Rectal smooth muscle tissue (tissue), 1 donor: ENCODE measurements around the gene B4GALT5.
"Not testable (repeated sequence)": the region's sequence is repeated elsewhere in the genome, so short reads cannot be mapped to it uniquely, and the experiment has no call there.

Experiments
- H3K27ac ChIP-seq: one replicate; pipeline ENCODE4 v1.7.0; 2013; ENCODE audit warnings: low read depth, low read length, inconsistent platforms
- H3K27me3 ChIP-seq: one replicate; pipeline ENCODE4 v1.7.0; 2013; ENCODE audit warnings: low read length; ENCODE audit not compliant: control insufficient read depth, insufficient read depth
- H3K36me3 ChIP-seq: one replicate; pipeline ENCODE4 v1.7.0; 2013; ENCODE audit warnings: low read length; ENCODE audit not compliant: control insufficient read depth, insufficient read depth
- H3K4me1 ChIP-seq: one replicate; pipeline ENCODE4 v1.7.0; 2013; ENCODE audit warnings: low read length; ENCODE audit not compliant: control insufficient read depth, insufficient read depth
- H3K4me3 ChIP-seq: one replicate; pipeline ENCODE4 v1.7.0; 2013; ENCODE audit warnings: low read length
- H3K9ac ChIP-seq: one replicate; pipeline ENCODE4 v1.7.0; 2013; ENCODE audit warnings: low read length

B4GALT5 gene, protein sequence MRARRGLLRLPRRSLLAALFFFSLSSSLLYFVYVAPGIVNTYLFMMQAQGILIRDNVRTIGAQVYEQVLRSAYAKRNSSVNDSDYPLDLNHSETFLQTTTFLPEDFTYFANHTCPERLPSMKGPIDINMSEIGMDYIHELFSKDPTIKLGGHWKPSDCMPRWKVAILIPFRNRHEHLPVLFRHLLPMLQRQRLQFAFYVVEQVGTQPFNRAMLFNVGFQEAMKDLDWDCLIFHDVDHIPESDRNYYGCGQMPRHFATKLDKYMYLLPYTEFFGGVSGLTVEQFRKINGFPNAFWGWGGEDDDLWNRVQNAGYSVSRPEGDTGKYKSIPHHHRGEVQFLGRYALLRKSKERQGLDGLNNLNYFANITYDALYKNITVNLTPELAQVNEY

DNA sequence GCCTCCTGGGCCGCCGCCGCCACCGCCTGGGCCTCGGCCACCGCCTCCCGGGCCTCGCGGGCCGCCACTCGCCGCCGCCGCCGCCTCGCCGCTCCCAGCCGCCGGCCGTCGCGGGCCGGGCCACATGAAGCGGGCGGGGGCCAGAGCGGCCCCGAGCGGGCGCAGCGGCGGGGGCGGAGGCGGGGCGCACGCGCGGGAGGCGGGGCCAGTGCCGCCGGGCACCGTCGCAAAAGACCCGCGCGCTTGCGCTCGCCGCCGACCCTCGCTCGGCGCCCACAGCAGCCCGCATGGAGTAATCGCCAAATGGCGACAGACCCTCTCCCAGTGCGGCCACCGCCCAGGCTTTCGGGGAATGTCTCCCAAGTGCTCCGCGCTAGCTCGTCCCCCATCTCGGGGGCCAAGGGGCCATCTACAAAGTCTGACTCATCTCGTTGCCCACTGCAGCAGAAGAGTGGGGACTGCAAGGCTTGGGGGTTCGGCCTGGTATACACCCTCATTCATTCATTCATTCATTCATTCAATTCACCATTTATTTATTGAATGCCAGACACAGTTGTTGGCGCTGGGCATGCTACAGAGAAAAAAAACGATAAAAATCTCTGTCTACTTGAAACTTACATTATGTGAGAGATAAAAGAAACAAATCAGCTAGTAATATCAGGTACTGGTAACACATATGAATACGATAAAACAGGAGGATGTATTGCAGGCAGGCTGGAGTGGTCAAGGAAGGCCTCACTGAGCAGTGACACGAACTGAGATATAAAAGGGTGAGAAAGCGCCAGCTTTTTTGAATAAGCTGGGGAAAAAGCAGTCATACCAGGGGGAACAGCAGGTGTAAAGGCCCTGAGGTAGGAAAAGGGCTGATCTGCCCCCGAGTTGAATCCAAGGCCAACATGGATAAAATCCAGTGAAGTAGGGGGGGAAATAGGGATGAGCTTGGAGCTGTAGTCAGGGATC is at the start of gene B4GALT5:
TSS of gene B4GALT5 (minus strand) at position 126 of the 960 bp plus-strand sequence. CDS start 188 bp downstream, outside the sequence.
- peak within 1 kb of the TSS; percentile 86 for H3K9ac ChIP-seq
- H3K36me3 ChIP-seq, result no peaks in the 10 kb centered on the region
- peak within 1 kb of the TSS; percentile 89 for H3K27ac ChIP-seq
- H3K27me3 ChIP-seq, result no peaks in the 10 kb centered on the region
- H3K4me1 ChIP-seq, result peaks cover 13% of the 10 kb centered on the region
- peak within 1 kb of the TSS; percentile 85 for H3K4me3 ChIP-seq

DNA sequence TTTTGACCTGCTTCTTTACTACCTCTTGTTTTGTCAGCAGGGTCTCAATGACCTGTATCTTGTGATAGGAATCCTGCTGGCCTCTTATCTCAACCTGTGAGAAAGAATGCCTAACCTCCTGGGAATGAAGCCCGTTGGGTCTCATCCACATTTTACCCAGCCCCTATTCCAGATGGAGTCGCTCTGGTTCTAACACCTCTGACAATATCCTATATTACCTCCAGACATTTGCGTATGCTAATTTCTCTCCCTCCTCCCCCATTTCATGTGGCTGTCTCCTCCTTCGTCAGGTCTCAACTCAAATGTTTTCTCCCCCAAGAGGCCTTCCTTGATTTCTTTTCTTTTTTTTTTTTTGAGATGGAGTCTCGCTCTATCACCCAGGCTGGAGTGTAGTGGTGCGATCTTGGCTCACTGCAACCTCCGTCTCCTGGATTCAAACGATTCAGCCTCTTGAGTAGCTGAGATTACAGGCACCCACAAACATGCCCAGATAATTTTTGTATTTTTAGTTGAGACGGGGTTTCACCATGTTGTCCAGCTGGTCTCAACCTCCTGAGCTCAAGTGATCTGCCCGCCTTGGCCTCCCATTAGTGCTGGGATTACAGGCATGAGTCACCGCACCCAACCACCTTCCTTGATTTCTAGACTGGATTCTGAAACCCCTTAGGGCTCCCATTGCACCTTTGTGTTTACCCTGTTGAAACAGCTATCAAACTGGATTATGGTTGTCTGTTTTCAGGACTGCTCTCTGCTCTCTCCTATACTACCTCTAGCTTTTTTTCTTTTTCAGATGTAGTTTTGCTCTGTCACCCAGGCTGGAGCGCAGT is 49.5 kb upstream of the B4GALT5 start:
- Histone ChIP-seq H3K27ac (no peak overlapping the region), H3K27me3 (no peaks in the 10 kb centered on the region), H3K4me1 (no peaks in the 10 kb centered on the region), H3K36me3 (no peaks in the 10 kb centered on the region), H3K4me3 (no peak overlapping the region), H3K9ac (no peak overlapping the region)

DNA sequence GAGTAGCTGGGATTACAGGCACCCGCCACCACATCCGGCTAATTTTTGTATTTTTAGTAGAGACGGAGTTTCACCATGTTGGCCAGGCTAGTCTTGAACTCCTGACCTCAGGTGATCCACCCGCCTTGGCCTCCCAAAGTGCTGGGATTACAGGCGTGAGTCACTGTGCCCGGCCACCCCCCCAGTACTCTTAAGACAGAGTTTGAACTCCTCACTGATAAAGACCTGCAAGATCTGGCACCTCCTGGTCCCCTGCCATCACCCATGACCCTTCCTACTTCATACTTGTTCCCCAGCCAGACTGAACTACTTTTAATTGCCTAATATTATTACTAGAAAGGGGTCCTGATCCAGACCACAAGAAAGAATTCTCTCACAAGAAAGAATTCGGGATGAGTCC is 48.2 kb upstream of the B4GALT5 start:
- not testable (repeated sequence) for H3K4me1 ChIP-seq, H3K9ac ChIP-seq, H3K27me3 ChIP-seq, H3K36me3 ChIP-seq, H3K27ac ChIP-seq, H3K4me3 ChIP-seq

DNA sequence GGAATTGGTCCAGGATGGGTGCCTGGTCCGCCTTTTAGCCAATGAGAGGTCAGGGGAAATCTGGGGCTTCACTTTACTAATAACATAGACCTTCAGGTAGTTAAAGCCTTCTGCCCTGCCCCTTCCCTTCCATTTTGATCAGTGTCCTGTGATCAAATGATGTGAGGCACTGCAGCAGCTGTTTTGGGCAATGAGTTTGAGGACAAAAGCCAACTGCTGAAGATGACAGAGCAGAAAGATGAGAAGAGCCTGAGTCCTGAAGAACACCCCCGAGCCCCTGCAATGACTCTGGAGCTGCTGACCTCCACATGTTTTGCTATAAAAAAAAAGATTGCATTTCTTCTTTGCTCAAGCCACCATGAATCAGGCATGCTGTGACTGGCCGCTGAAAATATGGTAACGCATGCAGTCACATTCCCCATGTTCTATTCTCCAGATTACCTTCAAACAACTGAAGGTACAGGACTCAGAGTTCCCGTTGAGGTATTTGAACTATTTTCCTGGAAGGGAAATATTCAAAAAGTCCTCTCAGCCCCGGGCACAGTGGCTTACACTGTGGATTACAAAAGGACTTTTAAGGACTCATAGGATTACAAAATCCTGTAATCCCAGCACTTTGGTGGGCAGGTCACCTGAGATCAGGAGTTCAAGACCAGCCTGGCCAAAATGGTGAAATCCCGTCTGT is 45.7 kb upstream of the B4GALT5 start:
- Histone ChIP-seq H3K4me3 (no peak overlapping the region), H3K27me3 (no peaks in the 10 kb centered on the region), H3K4me1 (no peaks in the 10 kb centered on the region), H3K27ac (no peak overlapping the region), H3K36me3 (no peaks in the 10 kb centered on the region), H3K9ac (no peak overlapping the region)

DNA sequence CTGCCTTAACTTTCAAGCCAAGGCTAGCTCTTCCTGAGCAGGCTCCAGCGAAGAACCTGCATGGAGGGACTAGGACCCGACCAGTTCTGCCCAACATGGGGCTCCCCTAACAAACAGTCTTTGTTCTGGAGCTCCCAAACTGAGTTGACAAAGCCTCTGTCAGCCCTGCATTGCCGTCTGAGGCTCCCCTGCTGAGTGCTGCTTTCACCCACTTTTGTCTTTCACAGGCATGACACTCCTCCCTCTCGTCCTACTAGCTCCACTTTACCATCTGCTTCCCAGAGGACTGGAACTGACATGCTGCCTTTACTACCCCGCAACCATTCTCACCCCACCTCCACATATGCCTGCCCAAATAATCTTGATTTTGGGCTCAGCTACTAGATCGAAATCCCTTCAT is 45.1 kb upstream of the B4GALT5 start:
- H3K27ac ChIP-seq, result no peak overlapping the region
- no peak overlapping the region for H3K4me3 ChIP-seq
- no peaks in the 10 kb centered on the region for H3K4me1 ChIP-seq
- no peaks in the 10 kb centered on the region for H3K27me3 ChIP-seq
- H3K36me3 ChIP-seq, result no peaks in the 10 kb centered on the region
- no peak overlapping the region for H3K9ac ChIP-seq

DNA sequence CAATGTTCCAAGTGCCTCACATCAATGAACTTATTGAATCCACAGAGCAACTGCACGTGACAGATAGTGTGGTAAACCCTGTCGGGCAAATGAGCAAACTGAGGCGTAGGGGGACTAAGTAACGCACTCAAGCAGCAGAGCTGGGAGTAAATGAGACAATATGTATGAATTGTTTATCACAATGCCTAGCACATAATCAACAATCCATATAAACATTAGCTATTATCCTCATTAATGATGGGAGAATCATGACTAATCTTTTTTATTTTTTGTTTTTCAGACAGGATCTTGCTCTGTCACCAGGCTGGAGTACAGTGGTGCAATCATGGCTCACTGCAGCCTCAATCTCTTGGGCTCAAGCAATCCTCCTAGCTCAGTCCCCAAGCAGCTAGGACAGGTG is 43.9 kb upstream of the B4GALT5 start:
- Histone ChIP-seq H3K27ac (no peak overlapping the region), H3K36me3 (no peaks in the 10 kb centered on the region), H3K4me3 (no peak overlapping the region), H3K4me1 (no peaks in the 10 kb centered on the region), H3K27me3 (no peaks in the 10 kb centered on the region), H3K9ac (no peak overlapping the region)

DNA sequence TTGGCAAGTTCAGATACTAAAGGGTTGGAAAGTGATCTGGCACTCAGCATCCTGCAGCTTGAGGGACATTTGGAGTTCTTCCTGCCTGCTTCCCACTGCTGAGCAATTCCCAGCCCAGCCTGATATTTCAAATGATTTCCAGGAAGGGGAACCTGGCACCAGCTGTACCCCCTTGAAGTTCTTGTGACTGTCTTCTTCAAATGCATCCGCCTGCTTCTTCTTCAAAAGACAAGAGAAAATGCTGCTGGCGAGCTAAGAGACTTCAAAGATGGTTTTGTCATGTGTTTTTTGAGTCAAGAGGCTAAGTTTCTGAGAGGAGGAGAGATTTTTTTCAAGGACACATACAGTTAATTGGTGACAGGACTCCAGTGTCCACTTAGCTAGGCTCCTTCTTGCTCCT is 42.6 kb upstream of the B4GALT5 start:
- H3K4me3 ChIP-seq, result no peak overlapping the region
- H3K27ac ChIP-seq, result no peak overlapping the region
- no peak overlapping the region for H3K9ac ChIP-seq
- H3K36me3 ChIP-seq, result no peaks in the 10 kb centered on the region
- no peaks in the 10 kb centered on the region for H3K27me3 ChIP-seq
- H3K4me1 ChIP-seq, result no peaks in the 10 kb centered on the region

DNA sequence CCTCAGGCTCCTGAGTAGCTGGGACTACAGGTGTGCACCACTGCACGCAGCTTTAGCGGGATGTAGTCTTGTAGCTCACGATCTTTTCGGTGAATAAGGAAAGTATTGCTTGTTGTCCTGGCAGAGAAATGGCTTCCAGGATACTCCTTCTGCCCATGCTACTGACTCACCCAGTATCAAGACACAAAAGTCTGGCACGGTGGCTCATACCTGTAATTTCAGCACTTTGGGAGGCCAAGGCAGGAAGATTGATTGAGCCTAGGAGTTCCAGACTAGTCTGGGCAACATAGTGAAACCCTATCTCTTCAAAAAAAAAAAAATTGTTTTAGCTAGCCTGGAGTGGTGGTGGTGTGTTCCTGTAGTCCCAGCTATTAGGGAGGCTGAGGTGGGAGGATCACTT is 40.9 kb upstream of the B4GALT5 start:
- Histone ChIP-seq H3K9ac (no peak overlapping the region), H3K27me3 (no peaks in the 10 kb centered on the region), H3K36me3 (no peaks in the 10 kb centered on the region), H3K4me3 (no peak overlapping the region), H3K4me1 (no peaks in the 10 kb centered on the region), H3K27ac (no peak overlapping the region)

DNA sequence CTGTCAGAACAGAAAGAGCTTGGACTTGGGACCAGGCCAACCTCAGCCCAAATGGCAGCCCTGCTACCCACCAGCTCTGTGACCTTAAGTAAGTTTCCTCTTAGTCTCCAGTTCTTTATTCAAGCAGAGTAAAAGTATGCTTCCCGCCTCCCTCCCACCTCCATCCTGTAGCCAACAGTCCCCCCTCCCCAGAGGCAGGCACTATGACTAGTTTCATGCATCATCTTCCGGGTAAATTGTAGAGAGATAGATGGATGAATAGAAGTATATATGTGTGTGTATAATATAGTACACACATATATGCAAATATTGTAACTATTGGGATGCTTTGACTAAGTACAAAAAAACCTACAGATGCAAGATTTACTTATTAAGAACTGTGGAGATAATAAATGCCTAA is 39.5 kb upstream of the B4GALT5 start:
- H3K4me3 ChIP-seq, result no peak overlapping the region
- H3K27ac ChIP-seq, result no peak overlapping the region
- no peaks in the 10 kb centered on the region for H3K27me3 ChIP-seq

DNA sequence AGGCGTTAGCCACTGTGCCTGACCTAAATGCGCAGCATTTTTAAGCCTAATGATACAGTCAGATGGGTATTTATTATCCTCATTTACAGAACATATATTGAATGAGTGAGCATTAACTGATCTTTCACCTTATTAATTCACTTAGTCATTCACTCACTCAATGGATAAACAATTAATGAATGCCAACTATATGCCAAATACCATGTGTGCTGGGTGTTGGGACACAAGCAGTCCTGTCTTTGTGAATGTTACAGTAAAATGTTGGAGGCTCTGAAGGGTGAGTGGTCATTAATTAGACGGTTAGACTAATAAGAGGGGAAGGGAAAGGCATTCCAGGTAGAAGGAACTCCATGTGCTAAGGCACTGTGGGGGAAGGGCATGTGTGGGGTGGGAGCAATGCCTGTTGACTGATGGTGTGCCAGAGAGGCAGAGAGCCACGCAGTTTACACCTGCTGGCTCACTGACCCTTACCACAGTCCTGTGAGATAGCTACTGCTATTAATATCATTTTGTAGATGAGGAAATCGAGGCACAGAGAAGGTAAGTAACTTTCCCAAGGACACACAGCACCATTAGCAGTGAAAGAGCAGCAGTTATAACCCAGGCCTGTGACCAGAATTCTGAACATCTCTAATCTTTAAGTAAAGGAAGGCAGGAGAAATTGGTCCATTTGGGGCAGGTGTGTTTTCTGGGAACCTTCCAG is 38.7 kb upstream of the B4GALT5 start:
- Histone ChIP-seq H3K9ac (no peak overlapping the region), H3K36me3 (no peaks in the 10 kb centered on the region), H3K27me3 (no peaks in the 10 kb centered on the region), H3K4me3 (no peak overlapping the region), H3K27ac (no peak overlapping the region), H3K4me1 (peaks cover 11% of the 10 kb centered on the region)

More for the DNA sequence above, 39.5 kb upstream of the B4GALT5 start:
- peaks cover 4% of the 10 kb centered on the region for H3K4me1 ChIP-seq
- no peak overlapping the region for H3K9ac ChIP-seq
- H3K36me3 ChIP-seq, result no peaks in the 10 kb centered on the region

DNA sequence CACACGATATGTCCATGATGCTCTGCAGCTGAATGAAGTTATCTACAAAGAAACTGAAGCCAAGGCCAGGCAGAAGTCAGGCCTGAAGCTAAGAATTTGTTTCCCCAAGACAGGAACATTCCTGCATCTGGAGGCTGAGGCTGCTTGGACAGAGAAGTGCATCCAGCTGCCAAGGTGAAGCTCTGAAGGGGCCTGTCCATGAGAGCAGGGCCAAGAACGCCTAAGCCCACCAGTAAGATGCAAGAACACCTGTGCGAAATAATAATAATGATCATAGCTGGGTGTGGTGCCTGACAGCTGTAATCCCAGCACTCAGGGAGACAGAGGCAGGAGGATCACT is 37.7 kb upstream of the B4GALT5 start:
- no peak overlapping the region for H3K4me3 ChIP-seq
- no peak overlapping the region for H3K27ac ChIP-seq

More for the DNA sequence above, 37.7 kb upstream of the B4GALT5 start:
- Histone ChIP-seq H3K4me1 (peaks cover 12% of the 10 kb centered on the region), H3K27me3 (no peaks in the 10 kb centered on the region), H3K9ac (no peak overlapping the region), H3K36me3 (no peaks in the 10 kb centered on the region)
